ENCODE measurements around the gene MAP2. TPM values are rescaled to one million over a fixed set of nuclear protein-coding genes. Genes with fewer than 3 reads are reported as not detected.

MAP2 gene
- total RNA-seq, 1 donor from 2014 or later = 58.1 TPM

DNA sequence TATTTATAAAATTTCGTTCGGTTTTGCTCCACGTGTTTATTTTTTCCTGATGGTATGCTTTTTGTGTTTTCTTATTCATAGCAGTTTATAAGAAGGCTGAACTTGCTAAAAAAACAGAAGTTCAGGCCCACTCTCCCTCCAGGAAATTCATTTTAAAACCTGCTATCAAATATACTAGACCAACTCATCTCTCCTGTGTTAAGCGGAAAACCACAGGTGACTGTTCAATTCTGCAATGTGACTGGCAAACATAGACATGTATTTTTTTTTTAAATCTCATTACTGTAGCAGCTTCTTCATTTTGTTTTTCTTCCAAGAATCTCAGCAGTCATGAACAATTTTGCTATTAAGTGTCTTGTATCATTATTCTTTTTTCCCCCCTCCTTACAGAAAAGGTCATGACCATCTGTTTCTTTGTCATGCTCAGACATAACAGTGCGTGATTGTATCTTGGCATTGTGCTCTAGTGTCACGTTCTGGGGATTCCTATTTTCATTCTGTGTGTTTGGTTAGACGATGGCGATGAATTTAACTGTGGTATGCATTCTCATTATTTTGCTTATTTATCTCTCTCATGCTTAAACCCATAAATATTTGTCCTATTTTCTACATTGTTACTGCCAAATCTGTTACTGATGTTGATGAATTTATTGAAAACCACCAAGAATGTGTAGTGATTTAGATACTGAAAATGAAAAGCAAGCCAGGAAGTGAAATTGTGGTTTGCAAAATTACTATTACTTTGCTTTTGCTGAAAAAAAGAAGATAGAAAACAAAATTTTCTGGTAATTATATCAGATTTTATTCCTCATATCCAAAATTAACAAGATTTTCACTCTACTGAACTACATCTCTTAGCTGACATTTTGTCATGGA is 273.2 kb downstream of the MAP2 start:
- no peak for TF ChIP-seq CTCF (IDR thresholded peaks at IDR 0.05; ENCODE audit: insufficient read depth, low read length, poor library complexity, severe bottlenecking)
- no peak overlapping the region for H3K4me3 ChIP-seq (ENCODE audit: low read depth, low read length)
- DNase-seq (ENCODE audit: low read depth) = no peak
- H3K36me3 ChIP-seq (ENCODE audit: control insufficient read depth, insufficient read depth, low read length) = no peaks in the 10 kb centered on the region
- no peaks in the 10 kb centered on the region for H3K27me3 ChIP-seq (ENCODE audit: control insufficient read depth, insufficient read depth, low read length)

DNA sequence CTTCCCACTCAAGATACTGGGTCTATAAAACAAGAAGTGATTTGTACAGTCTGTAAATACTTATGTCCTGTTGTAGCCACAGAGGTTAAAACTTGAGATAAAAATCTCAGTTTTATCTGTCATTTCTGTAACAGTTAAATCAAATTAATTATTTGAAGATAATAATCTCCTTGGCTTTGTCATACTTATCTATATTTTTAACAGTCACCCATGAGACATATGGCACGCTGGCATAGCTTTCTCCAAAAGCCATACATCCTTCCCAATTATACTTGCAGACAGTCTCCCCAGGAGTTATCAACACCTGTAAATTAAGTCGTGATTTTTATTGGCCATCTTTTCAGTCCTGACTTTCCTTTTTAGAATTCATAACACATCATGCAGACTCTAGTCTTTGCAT is 278.9 kb downstream of the MAP2 start:
- H3K4me3 ChIP-seq (ENCODE audit: low read depth, low read length) = no peak overlapping the region
- no peaks in the 10 kb centered on the region for H3K27me3 ChIP-seq (ENCODE audit: control insufficient read depth, insufficient read depth, low read length)
- H3K36me3 ChIP-seq (ENCODE audit: control insufficient read depth, insufficient read depth, low read length) = no peaks in the 10 kb centered on the region
- TF ChIP-seq CTCF (IDR thresholded peaks at IDR 0.05; ENCODE audit: insufficient read depth, low read length, poor library complexity, severe bottlenecking) = no peak
- no peak for DNase-seq (ENCODE audit: low read depth)

- H3K27me3 ChIP-seq (ENCODE audit: control insufficient read depth, insufficient read depth, low read length) = no peaks in the 10 kb centered on the region
- no peak for DNase-seq (ENCODE audit: low read depth)
- no peak for TF ChIP-seq CTCF (IDR thresholded peaks at IDR 0.05; ENCODE audit: insufficient read depth, low read length, poor library complexity, severe bottlenecking)
- no peaks in the 10 kb centered on the region for H3K36me3 ChIP-seq (ENCODE audit: control insufficient read depth, insufficient read depth, low read length)
- no peak overlapping the region for H3K4me3 ChIP-seq (ENCODE audit: low read depth, low read length)
Measured at GRCh38 chr2:209713219-209713618, 289.4 kb downstream of the MAP2 start.

DNA sequence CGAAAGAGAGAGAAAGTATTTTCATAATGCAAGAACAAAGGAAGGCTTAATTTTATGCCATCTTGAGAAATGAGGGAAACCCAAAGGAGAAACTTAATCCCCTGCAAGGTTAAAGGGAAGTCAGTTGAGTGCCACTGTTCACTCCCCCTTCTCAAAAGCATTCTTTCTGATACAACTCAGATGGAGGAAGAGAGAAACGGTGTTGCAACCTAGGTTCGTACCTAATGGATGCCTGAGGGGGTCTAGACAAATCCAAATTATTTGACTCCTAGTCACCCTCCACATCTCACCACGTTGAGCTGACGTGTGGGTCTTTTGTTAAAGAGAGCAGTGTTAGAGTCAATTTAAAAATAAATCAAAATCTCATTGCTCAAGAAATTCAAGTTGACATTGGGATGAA is 295.2 kb downstream of the MAP2 start:
- no peaks in the 10 kb centered on the region for H3K36me3 ChIP-seq (ENCODE audit: control insufficient read depth, insufficient read depth, low read length)
- TF ChIP-seq CTCF (IDR thresholded peaks at IDR 0.05; ENCODE audit: insufficient read depth, low read length, poor library complexity, severe bottlenecking) = no peak
- no peak overlapping the region for H3K4me3 ChIP-seq (ENCODE audit: low read depth, low read length)
- no peak for DNase-seq (ENCODE audit: low read depth)
- no peaks in the 10 kb centered on the region for H3K27me3 ChIP-seq (ENCODE audit: control insufficient read depth, insufficient read depth, low read length)

- no peak for TF ChIP-seq CTCF (IDR thresholded peaks at IDR 0.05; ENCODE audit: insufficient read depth, low read length, poor library complexity, severe bottlenecking)
- DNase-seq (ENCODE audit: low read depth) = no peak
- H3K36me3 ChIP-seq (ENCODE audit: control insufficient read depth, insufficient read depth, low read length) = no peaks in the 10 kb centered on the region
- H3K27me3 ChIP-seq (ENCODE audit: control insufficient read depth, insufficient read depth, low read length) = no peaks in the 10 kb centered on the region
- H3K4me3 ChIP-seq (ENCODE audit: low read depth, low read length) = no peak overlapping the region
Measured at GRCh38 chr2:209721497-209721896, 297.6 kb downstream of the MAP2 start.

DNA sequence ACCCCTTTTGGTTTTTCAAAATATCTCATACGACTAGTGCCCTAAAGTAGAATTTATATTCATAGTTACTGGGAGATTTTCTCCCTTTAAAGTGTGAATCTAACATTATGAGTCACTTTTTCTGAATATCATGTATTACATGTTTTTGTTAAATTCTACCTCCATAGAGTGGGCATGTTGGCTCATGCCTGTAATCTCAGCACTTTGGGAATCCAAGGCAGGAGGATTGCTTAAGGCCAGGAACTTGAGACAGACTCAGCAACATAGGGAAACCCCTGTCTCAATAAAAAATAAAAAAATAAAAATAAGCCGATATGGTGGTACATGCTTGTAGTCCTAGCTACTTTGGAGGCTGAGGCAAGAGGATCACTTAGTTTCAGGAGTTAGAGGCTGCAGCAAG is 302.5 kb downstream of the MAP2 start:
- no peak for DNase-seq (ENCODE audit: low read depth)

More for the DNA sequence above, 302.5 kb downstream of the MAP2 start:
- no peak for TF ChIP-seq CTCF (IDR thresholded peaks at IDR 0.05; ENCODE audit: insufficient read depth, low read length, poor library complexity, severe bottlenecking)
- no peaks in the 10 kb centered on the region for H3K27me3 ChIP-seq (ENCODE audit: control insufficient read depth, insufficient read depth, low read length)
- H3K4me3 ChIP-seq (ENCODE audit: low read depth, low read length) = no peak overlapping the region
- no peaks in the 10 kb centered on the region for H3K36me3 ChIP-seq (ENCODE audit: control insufficient read depth, insufficient read depth, low read length)
